HepG2 (cell line): Measurements from ENCODE around the gene FAM118A. TPM values are rescaled to one million over a fixed set of nuclear protein-coding genes. Genes with fewer than 3 reads are reported as not detected.
A peak's percentile ranks its signal among the peaks of the same experiment; 100 is the strongest.

Experiments used
- ATAC-seq: fragments of 200-7000 bp; cut with Tn5 transposase; 3 replicates; pipeline ENCODE4 v1.9.1; 2020; ENCODE audit warnings: mild to moderate bottlenecking, moderate library complexity
- BruUV-seq: library from RNA; stranded (reverse); fragments of 400-500 nt; replicated peaks from 2 replicates; lab custom pipeline; 2021; lab: Mats Ljungman, UMichigan
- CTCF ChIA-PET: fragments of 300-600 bp; formaldehyde crosslinking; extraction: SDS; loops from one replicate; lab custom pipeline; 2021; ENCODE audit warnings: low total read pairs, inconsistent platforms, low intra/inter-chr PET ratio; lab: Yijun Ruan, JAX
- POLR2A ChIA-PET: fragments of 350-600 bp; sonication (Branson Sonifier 250); formaldehyde crosslinking; loops from one replicate; lab custom pipeline; 2020; ENCODE audit warnings: antibody characterized with exemption, inconsistent platforms; lab: Yijun Ruan, JAX
- DNase-seq: peaks from one replicate; pipeline ENCODE4 v3.0.0-alpha.2; 2015; ENCODE audit warnings: low spot score
- FAIRE-seq: peaks from 3 replicates; lab custom pipeline; 2011; peaks lifted over from hg19 to GRCh38; lab: Jason Lieb, UNC
- H2AFZ ChIP-seq: one replicate; pipeline ENCODE4 v1.6.1; 2011; ENCODE audit warnings: low read length, inconsistent platforms
- H3K27ac ChIP-seq: fragments of 300-600 bp; 3 replicates; pipeline ENCODE4 v1.8.0; 2011; ENCODE audit warnings: mixed run types, mild to moderate bottlenecking, mixed read lengths, low read length, inconsistent platforms; ENCODE audit not compliant: insufficient read depth; ENCODE audit errors: extremely low read length
- H3K27me3 ChIP-seq, 2 experiments: fragments of 200-600 bp in 1 of 2; 2 replicates in 1 of 2; 3 replicates in 1 of 2; pipeline versions ENCODE4 v1.6.0 to v1.8.0; 2011; ENCODE audit warnings: low read length in 2 of 2, mild to moderate bottlenecking in 2 of 2, moderate library complexity in 2 of 2, inconsistent platforms in 1 of 2; ENCODE audit not compliant: insufficient read depth in 2 of 2, control insufficient read depth in 1 of 2
- H3K36me3 ChIP-seq, 2 experiments: fragments of 200-600 bp in 1 of 2; replicated peaks in 1 of 2; 2 replicates in 1 of 2; 3 replicates in 1 of 2; pipeline versions ENCODE4 v1.5.1 to v1.8.0; 2011; ENCODE audit warnings: low read length in 2 of 2, inconsistent platforms in 1 of 2; ENCODE audit not compliant: insufficient read depth in 2 of 2, control insufficient read depth in 1 of 2
- H3K4me1 ChIP-seq: 2 replicates; pipeline ENCODE4 v1.5.1; 2012; ENCODE audit warnings: low read length, inconsistent platforms; ENCODE audit not compliant: insufficient read depth
- H3K4me2 ChIP-seq: 2 replicates; pipeline ENCODE4 v1.6.0; 2011; ENCODE audit warnings: low read depth, low read length, inconsistent platforms
- H3K4me3 ChIP-seq, 3 experiments: fragments of 200-600 bp in 1 of 3; sonication (generic), shearing (Covaris generic) in 1 of 3; replicated peaks in 1 of 3; 2 replicates each; pipeline ENCODE4 v1.5.1; 2011 to 2016; ENCODE audit warnings: low read length in 3 of 3, inconsistent platforms in 2 of 3, low read depth in 2 of 3, mild to moderate bottlenecking in 2 of 3, control low read depth in 1 of 3, mixed read lengths in 1 of 3; ENCODE audit not compliant: insufficient read depth in 1 of 3
- H3K79me2 ChIP-seq: one replicate; pipeline ENCODE4 v1.6.1; 2011; ENCODE audit warnings: low read length, inconsistent platforms; ENCODE audit not compliant: insufficient read depth
- H3K9ac ChIP-seq: 2 replicates; pipeline ENCODE4 v1.6.0; 2011; ENCODE audit warnings: mild to moderate bottlenecking, low read depth, low read length, inconsistent platforms; ENCODE audit not compliant: insufficient read depth
- H3K9me3 ChIP-seq: 2 replicates; pipeline ENCODE4 v1.5.1; 2012; ENCODE audit warnings: mild to moderate bottlenecking, low read length
- H4K20me1 ChIP-seq: 2 replicates; pipeline ENCODE4 v1.6.0; 2011; ENCODE audit warnings: inconsistent platforms, mild to moderate bottlenecking, low read length, moderate library complexity; ENCODE audit not compliant: insufficient read depth
- CREB1 ChIP-seq, 2 experiments: fragments of 450-650 bp in 1 of 2; IDR thresholded peaks; 2 replicates each; pipeline ENCODE4 v1.6.1; 2016 to 2017; ENCODE audit warnings: control low read depth in 1 of 2, mild to moderate bottlenecking in 1 of 2, missing compliant biosample characterization in 1 of 2, missing genetic modification characterization in 1 of 2
- KDM5B ChIP-seq: sonication (generic); formaldehyde crosslinking; IDR thresholded peaks from 2 replicates; pipeline ENCODE4 v1.4.0; 2020; ENCODE audit warnings: missing genetic modification reagents, mild to moderate bottlenecking, borderline replicate concordance
- SP2 ChIP-seq: sonication (generic); formaldehyde crosslinking; IDR thresholded peaks from 2 replicates; pipeline ENCODE4 v1.5.1; 2020; ENCODE audit warnings: mild to moderate bottlenecking, missing genetic modification reagents
- ZBTB7A ChIP-seq: sonication (generic); formaldehyde crosslinking; IDR thresholded peaks from 2 replicates; pipeline ENCODE4 v1.8.0; 2022; ENCODE audit warnings: mild to moderate bottlenecking, missing genetic modification reagents
- ZNF24 ChIP-seq: fragments of 450-650 bp; IDR thresholded peaks from 2 replicates; pipeline ENCODE4 v1.6.1; 2017; ENCODE audit warnings: antibody characterized with exemption, mild to moderate bottlenecking
- ZNF263 ChIP-seq: sonication (generic); formaldehyde crosslinking; IDR thresholded peaks from 2 replicates; pipeline ENCODE4 v1.4.0; 2020; ENCODE audit warnings: missing genetic modification reagents
- whole genome bisulfite sequencing: methylation state at CpG from one replicate; pipeline ENCODE4 v1.1.6; 2017; ENCODE audit warnings: low lambda C conversion rate; 5-methylcytosine and 5-hydroxymethylcytosine counted together
- in situ Hi-C: cut with HindIII; loops from 2 replicates; pipeline ENCODE4 v1.10.0; 2017; ENCODE audit warnings: low pct_unique_long_range_greater_than_20kb; ENCODE audit not compliant: extremely low pct_ligation_motif_present
- intact Hi-C: fragments of 100-400 bp; cut with micrococcal nuclease; formaldehyde crosslinking; loops from one replicate; pipeline ENCODE4 v1.10.0; 2022; ENCODE audit not compliant: unreplicated experiment
- polyA plus RNA-seq, 8 experiments: library from polyadenylated mRNA; depleted of rRNA in 3 of 8; stranded (reverse) in 7 of 8; unstranded in 1 of 8; fragments of >200 nt; fragmentation: Illumina TruSeq in 4 of 8; extraction: Trizol in 4 of 8; gene quantifications; 2 replicates each; pipeline versions ENCODE4 v1.2.1 to v1.2.3, GENCODE V29; 2011 to 2016; ENCODE audit warnings: low read depth in 4 of 8, missing spikeins in 1 of 8, mixed read lengths in 1 of 8; ENCODE audit not compliant: insufficient read depth in 1 of 8
- total RNA-seq, 5 experiments: library from RNA; depleted of rRNA; stranded (reverse); fragments of >200 nt; fragmentation: Illumina TruSeq; extraction: Trizol; gene quantifications; 2 replicates each; pipeline ENCODE4 v1.2.3, GENCODE V29; 2016; ENCODE audit warnings: low read depth in 1 of 5
- TF ChIP-seq, protein P1 (sequence below): sonication (generic); formaldehyde crosslinking; IDR thresholded peaks from 2 replicates; pipeline ENCODE4 v1.8.1; 2022; ENCODE audit warnings: low read depth, mild to moderate bottlenecking, missing genetic modification reagents
- TF ChIP-seq, protein P2 (sequence below): sonication (generic); formaldehyde crosslinking; IDR thresholded peaks from 2 replicates; pipeline ENCODE4 v1.4.0; 2020; ENCODE audit warnings: missing genetic modification reagents
- TF ChIP-seq, protein P3 (sequence below): sonication (generic); formaldehyde crosslinking; IDR thresholded peaks from 2 replicates; pipeline ENCODE4 v1.5.1; 2020; ENCODE audit warnings: mild to moderate bottlenecking, missing genetic modification reagents, moderate library complexity

FAM118A gene
- total and polyA plus RNA-seq, 2 of the 13 experiments (the other 11 are each of a cell fraction or from before 2014, with no cell fraction given) = 36.7 to 48.2 TPM

DNA sequence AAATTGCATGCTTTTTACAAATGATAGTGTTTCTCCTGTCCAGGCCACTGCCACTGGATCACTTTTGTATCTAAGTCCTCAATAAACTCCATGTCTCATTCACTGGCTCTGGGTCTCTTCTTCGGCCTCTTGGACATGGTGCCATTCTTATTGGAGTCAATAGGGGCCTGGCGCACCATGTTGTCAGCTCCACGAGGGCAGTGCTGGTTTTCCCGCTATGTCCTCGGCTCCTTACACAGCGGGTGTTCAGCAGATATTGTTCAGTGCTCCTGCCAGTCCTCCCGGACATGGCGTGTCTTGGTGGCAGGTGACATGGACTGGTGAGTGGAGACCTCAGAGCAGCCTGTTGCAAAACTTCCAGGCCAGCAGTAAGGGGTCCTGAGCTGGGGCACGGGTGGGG lies 3.6 kb upstream of the FAM118A start:
- Histone ChIP-seq H2AFZ (no peak overlapping the region), H3K27ac (peak overlapping the region; percentile 44), H4K20me1 (peaks cover 7% of the 10 kb centered on the region; the same call in 1 of the 2 replicates), H3K79me2 (peaks cover 12% of the 10 kb centered on the region), H3K4me2 (no peak overlapping the region), H3K4me3 (no peak overlapping the region), H3K36me3 (no peaks in the 10 kb centered on the region), H3K27me3 (no peaks in the 10 kb centered on the region), H3K9me3 (no peaks in the 10 kb centered on the region), H3K4me1 (peaks cover 48% of the 10 kb centered on the region), H3K9ac (no peak overlapping the region)
- no peak for ATAC-seq
- 88% methylated on average over 9 of the region's 9 CpGs for WGBS
- no peak for FAIRE-seq
- no TSS peak for BruUV-seq
- ChIA-PET CTCF (no interaction called here), POLR2A (interaction anchor here (2.3 kb wide), 1 partner anchor 33 kb away, joined by 12 read pairs; no protein-coding TSS in a partner anchor)
- intact Hi-C loops (no loop called here), in situ Hi-C loops (loop anchor here (5.0 kb wide), 1 partner anchor 34 kb away; no protein-coding TSS in a partner anchor)
- DNase-seq = no peak
- TF ChIP-seq CREB1 (IDR thresholded peaks at IDR 0.05) (no peak), CREB1 (CRISPR knock-in tag; IDR thresholded peaks at IDR 0.05) (no peak), ZNF24 (no peak), ZNF263 (0 out of 2 replicates have a peak, but pooled peaks have one; percentile 36), KDM5B (CRISPR knock-in tag) (no peak), ZBTB7A (CRISPR knock-in tag) (no peak), SP2 (CRISPR knock-in tag) (no peak)
- TF ChIP-seq, protein P1, sequence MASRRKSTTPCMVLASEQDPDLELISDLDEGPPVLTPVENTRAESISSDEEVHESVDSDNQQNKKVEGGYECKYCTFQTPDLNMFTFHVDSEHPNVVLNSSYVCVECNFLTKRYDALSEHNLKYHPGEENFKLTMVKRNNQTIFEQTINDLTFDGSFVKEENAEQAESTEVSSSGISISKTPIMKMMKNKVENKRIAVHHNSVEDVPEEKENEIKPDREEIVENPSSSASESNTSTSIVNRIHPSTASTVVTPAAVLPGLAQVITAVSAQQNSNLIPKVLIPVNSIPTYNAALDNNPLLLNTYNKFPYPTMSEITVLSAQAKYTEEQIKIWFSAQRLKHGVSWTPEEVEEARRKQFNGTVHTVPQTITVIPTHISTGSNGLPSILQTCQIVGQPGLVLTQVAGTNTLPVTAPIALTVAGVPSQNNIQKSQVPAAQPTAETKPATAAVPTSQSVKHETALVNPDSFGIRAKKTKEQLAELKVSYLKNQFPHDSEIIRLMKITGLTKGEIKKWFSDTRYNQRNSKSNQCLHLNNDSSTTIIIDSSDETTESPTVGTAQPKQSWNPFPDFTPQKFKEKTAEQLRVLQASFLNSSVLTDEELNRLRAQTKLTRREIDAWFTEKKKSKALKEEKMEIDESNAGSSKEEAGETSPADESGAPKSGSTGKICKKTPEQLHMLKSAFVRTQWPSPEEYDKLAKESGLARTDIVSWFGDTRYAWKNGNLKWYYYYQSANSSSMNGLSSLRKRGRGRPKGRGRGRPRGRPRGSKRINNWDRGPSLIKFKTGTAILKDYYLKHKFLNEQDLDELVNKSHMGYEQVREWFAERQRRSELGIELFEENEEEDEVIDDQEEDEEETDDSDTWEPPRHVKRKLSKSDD (CRISPR knock-in tag) = no peak
- TF ChIP-seq, protein P2, sequence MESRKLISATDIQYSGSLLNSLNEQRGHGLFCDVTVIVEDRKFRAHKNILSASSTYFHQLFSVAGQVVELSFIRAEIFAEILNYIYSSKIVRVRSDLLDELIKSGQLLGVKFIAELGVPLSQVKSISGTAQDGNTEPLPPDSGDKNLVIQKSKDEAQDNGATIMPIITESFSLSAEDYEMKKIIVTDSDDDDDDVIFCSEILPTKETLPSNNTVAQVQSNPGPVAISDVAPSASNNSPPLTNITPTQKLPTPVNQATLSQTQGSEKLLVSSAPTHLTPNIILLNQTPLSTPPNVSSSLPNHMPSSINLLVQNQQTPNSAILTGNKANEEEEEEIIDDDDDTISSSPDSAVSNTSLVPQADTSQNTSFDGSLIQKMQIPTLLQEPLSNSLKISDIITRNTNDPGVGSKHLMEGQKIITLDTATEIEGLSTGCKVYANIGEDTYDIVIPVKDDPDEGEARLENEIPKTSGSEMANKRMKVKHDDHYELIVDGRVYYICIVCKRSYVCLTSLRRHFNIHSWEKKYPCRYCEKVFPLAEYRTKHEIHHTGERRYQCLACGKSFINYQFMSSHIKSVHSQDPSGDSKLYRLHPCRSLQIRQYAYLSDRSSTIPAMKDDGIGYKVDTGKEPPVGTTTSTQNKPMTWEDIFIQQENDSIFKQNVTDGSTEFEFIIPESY (CRISPR knock-in tag) = peak; percentile 83
- TF ChIP-seq, protein P3, sequence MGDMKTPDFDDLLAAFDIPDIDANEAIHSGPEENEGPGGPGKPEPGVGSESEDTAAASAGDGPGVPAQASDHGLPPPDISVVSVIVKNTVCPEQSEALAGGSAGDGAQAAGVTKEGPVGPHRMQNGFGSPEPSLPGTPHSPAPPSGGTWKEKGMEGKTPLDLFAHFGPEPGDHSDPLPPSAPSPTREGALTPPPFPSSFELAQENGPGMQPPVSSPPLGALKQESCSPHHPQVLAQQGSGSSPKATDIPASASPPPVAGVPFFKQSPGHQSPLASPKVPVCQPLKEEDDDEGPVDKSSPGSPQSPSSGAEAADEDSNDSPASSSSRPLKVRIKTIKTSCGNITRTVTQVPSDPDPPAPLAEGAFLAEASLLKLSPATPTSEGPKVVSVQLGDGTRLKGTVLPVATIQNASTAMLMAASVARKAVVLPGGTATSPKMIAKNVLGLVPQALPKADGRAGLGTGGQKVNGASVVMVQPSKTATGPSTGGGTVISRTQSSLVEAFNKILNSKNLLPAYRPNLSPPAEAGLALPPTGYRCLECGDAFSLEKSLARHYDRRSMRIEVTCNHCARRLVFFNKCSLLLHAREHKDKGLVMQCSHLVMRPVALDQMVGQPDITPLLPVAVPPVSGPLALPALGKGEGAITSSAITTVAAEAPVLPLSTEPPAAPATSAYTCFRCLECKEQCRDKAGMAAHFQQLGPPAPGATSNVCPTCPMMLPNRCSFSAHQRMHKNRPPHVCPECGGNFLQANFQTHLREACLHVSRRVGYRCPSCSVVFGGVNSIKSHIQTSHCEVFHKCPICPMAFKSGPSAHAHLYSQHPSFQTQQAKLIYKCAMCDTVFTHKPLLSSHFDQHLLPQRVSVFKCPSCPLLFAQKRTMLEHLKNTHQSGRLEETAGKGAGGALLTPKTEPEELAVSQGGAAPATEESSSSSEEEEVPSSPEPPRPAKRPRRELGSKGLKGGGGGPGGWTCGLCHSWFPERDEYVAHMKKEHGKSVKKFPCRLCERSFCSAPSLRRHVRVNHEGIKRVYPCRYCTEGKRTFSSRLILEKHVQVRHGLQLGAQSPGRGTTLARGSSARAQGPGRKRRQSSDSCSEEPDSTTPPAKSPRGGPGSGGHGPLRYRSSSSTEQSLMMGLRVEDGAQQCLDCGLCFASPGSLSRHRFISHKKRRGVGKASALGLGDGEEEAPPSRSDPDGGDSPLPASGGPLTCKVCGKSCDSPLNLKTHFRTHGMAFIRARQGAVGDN (CRISPR knock-in tag) = peak; percentile 27
